ENCODE data around the gene ST14. TPM values are rescaled to one million over a fixed set of nuclear protein-coding genes. Genes with fewer than 3 reads are reported as not detected.

Gene ST14
- total RNA-seq, 2 donors from 2014 or later: 1.5 to 2.9 TPM

DNA sequence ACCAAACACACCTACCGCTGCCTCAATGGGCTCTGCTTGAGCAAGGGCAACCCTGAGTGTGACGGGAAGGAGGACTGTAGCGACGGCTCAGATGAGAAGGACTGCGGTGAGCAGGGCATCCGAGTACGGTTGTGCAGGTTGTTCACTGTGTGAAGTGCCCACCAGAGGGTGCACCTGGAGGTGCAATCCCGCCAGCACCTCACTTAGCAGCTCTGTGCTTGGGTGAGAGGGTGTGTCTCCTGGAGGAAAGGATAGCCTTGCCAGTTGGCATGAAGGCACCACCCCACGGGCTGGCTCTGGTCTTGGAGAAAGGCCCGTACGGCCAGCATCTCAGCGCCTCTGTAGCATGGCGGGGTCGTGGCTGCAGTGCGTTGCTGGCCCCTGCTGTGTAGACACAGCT, 39.4 kb downstream of the ST14 start:
- DNase-seq (no peak), ATAC-seq (no peak)
- intact Hi-C loops (cut with DNase I): no loop called here

- intact Hi-C loops (cut with DNase I): no loop called here
- DNase-seq (no peak), ATAC-seq (no peak)
Measured at GRCh38 chr11:130199792-130200191, 40.2 kb downstream of the ST14 start.

DNA sequence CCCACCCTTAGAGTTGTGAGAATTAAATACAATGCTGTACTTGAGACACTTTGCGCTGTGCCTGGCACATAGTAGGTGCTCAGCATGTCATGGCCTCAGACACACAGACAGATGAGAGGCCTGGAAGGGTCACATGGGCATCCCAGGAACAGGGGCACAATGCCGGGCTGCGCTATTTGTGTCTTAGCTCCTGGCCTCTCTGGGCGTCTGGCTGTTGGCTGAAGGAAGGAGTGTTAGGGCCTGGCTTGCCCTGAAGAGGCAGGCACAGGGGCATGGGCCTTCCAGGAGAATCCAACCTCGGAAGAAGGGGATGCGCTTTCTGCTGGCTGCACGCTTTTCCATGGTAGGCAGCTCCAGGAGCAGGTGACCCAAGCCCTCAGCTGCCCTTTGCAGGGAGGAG, 41.4 kb downstream of the ST14 start:
- no peak for DNase-seq
- intact Hi-C loops (cut with DNase I): no loop called here
- ATAC-seq: no peak

DNA sequence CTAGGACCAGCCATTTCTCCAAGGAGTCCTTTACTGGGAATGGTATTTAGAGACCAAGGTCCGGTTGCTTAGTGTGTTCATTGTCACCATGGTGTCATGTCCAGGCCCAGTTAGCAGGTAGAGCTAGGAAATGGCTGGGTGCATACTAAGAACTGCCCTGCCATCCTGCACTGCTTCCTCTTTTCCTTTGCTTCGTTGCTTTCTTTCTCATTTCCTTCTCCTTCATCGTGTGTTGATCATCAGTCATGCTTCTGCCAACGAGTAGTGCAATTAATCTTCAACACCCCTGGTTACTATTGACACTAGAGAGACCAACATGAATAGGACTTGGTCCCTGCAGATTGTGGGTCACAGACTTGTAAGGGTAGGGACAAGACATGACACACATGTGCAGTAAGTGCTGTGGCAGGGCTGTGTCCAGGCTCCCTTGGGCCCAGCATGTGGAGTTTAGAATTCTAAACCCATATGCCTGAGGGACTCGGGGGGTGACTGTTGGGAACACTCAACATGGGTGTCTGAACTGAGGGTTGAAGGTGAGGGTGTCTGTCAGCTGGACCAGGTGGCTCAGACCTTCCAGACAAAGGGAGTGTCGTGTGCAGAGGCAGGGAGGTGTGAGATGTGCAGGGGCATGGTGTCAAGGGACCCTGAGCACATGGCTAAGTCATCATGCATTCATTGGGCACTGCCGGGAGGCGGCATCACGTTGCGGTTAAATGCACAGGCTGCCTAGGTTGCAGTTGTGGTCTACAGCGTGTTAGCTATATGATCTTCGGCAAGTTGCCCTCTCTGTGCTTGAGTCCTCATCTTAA, 42.6 kb downstream of the ST14 start:
- intact Hi-C loops (cut with DNase I): no loop called here
- DNase-seq (no peak), ATAC-seq (no peak)

- ATAC-seq (no peak), DNase-seq (no peak)
- intact Hi-C loops (cut with DNase I): no loop called here
Measured at GRCh38 chr11:130202818-130203689, 43.5 kb downstream of the ST14 start.

DNA sequence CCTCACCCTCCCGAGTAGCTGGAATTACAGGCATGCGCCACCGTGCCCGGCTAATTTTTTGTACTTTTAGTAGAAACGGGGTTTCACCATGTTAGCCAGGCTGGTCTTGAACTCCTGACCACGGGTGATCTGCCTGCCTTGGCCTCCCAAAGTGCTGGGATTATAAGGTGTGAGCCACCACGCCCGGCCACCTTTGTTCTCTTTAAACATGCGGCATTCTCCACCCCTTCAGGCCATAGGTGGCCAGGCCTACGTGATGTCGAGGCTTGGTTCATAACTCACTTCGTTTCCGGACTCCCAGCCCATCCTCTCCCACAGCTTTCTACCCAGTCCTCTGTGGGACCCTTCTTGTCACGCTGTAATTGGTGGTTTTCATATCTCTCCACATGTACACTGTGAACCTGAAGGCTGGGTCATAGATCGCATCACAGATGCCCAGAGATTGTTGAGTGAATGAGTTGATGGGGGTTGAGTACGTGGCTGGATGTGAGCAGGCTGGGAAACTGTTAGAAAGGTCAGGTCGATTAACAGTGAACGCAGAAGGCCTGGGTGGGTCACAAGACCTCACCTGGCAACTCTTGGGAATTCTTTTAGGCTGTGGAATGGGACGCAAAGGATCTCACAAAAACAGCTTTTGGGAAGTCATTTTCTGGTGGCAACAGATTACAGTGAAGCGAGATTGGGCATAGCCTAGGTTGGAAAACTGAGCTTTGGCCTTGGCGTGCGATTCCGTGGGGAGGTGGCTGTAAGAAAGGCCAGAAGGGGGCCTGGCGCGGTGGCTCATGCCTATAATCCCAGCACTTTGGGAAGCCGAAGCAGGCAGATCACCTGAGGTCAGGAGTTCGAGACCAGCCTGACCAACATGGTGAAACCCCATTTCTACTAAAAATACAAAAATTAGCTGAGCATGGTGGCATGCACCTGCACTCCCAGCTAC, 44.5 kb downstream of the ST14 start:
- intact Hi-C loops (cut with DNase I): no loop called here
- DNase-seq (no peak), ATAC-seq (no peak)

- intact Hi-C loops (cut with DNase I): no loop called here
- no peak for DNase-seq
- no peak for ATAC-seq
Measured at GRCh38 chr11:130204703-130205095, 45.1 kb downstream of the ST14 start.

GRCh38 chr11:130206141-130206540, 46.6 kb downstream of the ST14 start:
- intact Hi-C loops (cut with DNase I): no loop called here
- DNase-seq: no peak
- no peak for ATAC-seq

DNA sequence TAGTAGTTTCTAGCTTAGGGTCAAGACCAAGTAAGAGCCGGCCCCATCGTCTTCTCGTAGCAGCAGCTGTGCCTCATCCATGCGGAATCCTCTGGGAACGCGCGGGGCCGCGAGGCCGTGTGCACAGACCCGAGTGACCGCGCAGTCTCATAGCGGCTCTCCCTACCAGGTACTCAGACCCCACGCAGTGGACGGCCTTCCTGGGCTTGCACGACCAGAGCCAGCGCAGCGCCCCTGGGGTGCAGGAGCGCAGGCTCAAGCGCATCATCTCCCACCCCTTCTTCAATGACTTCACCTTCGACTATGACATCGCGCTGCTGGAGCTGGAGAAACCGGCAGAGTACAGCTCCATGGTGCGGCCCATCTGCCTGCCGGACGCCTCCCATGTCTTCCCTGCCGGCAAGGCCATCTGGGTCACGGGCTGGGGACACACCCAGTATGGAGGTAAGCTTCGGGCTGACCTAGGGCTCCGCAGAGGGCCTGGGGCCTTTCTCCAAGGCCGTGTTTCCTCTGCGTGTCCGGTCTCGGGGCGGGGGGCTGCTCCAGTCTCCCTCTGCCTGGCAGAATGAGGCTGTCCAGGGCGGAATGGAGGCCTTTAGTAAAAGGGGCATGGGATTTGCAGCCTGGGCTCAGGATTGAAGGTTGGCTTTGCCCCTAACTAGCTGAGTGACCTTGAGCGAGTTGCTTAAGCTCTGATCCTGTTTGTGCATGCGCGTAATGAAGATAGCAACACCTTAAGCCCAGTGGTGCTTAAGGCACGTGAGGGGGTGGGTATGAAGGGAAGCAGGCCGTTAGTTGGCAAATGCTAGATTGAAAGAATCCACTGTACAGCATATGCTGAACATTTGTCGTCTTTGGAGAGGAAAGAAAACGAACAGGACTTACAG, 48.9 kb downstream of the ST14 start:
- DNase-seq (no peak), ATAC-seq (no peak)
- intact Hi-C loops (cut with DNase I): no loop called here

GRCh38 chr11:130209128-130209932, 49.7 kb downstream of the ST14 start:
- no peak for DNase-seq
- intact Hi-C loops (cut with DNase I): no loop called here

GRCh38 chr11:130209954-130210854, 50.6 kb downstream of the ST14 start:
- intact Hi-C loops (cut with DNase I): loop anchor here (5.0 to 10.0 kb wide), 4 partner anchors 175 to 685 kb away; partner anchors contain the start of gene ADAMTS8 (in 1 of the 2)
- no peak for ATAC-seq
- DNase-seq: no peak

More at GRCh38 chr11:130209128-130209932, 49.7 kb downstream of the ST14 start:
- ATAC-seq: no peak

DNA sequence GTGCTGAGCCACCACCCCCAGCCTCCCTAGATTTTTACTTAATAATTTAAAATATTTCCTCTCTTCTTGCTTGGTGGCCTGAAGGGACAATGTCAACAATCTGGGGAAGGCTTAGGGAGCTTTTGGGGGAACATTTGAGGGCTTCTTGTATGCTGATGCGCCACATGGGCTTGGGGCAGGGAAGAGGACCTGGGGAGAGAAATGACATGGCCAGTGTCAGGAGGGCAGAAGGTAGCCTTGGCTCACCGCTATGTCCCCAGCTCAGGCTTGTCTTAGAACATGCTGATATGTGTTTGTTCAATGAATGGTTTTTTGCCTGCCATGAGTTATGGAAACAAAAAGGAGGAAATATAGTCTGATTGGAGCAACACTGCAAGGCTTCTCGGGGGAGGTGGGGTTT, 51.6 kb downstream of the ST14 start:
- intact Hi-C loops (cut with DNase I): loop anchor here (5.0 to 10.0 kb wide), 4 partner anchors 174 to 684 kb away; partner anchors contain the start of gene ADAMTS8 (in 1 of the 2)
- no peak for DNase-seq
- no peak for ATAC-seq

DNA sequence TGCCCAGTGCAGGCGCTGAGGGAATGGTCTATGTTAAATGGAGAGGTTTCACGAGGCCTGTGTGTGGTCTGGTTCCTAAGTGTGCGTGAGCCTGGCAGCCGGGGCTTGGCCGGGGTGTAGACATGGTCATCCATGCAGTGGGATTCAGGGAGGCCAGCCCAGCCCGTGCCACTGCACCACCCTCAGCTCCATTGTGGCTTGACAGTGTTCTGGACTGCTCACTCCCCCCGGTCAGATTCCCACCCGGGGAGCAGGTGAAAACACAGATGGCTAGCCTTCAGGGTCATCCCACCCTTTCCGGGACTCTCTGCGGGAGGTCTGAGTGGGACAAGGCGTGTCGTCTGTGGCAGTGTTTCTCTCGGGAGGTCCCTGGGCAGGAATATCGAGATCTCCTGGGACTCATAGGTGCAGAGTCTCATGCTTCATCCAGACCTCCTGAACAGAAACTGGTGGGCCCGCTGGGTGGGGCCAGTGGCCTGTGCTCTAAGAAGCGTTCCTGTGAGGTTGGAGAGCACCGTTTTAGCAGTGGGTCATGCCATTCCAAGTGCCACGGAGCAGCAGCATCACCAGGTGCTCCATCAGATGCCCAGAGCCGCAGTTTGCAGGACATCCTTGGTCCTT, 52.3 kb downstream of the ST14 start:
- no peak for ATAC-seq
- DNase-seq: no peak
- intact Hi-C loops (cut with DNase I): loop anchor here (2.0 to 10.0 kb wide), 5 partner anchors 173 to 683 kb away; partner anchors contain the start of gene ADAMTS8 (in 1 of the 2)

GRCh38 chr11:130212431-130212961, 52.9 kb downstream of the ST14 start:
- DNase-seq (no peak), ATAC-seq (no peak)
- intact Hi-C loops (cut with DNase I): loop anchor here (2.0 to 10.0 kb wide), 5 partner anchors 172 to 682 kb away; partner anchors contain the start of gene ADAMTS8 (in 1 of the 2)
